GM21723 (cell line): ENCODE results near the gene PPP4C.
"Not testable (repeated sequence)": the region's sequence is repeated elsewhere in the genome, so short reads cannot be mapped to it uniquely, and the experiment has no call there.

ENCODE experiments used
- ATAC-seq: cut with Tn5 transposase; IDR thresholded peaks from one replicate; pipeline ENCODE4 v1.9.1; 2021; ENCODE audit warnings: mild to moderate bottlenecking, moderate library complexity; ENCODE audit not compliant: unreplicated experiment

PPP4C gene

GRCh38 chr16:30075503-30076275 lies at the start of gene PPP4C:
TSS of gene PPP4C (plus strand) at chr16:30075994. CDS start at chr16:30076378, 384 bp downstream.
- ATAC-seq: peak; percentile 75

GRCh38 chr16:30026449-30026848 lies 49.3 kb upstream of the PPP4C start:
- ATAC-seq: no peak

- ATAC-seq: no peak
Measured at GRCh38 chr16:30027588-30028437, 48.0 kb upstream of the PPP4C start.

- ATAC-seq: no peak
Measured at GRCh38 chr16:30028438-30029076, 47.2 kb upstream of the PPP4C start.

- ATAC-seq: no peak
Measured at GRCh38 chr16:30030011-30030685, 45.6 kb upstream of the PPP4C start.

GRCh38 chr16:30030841-30031413 lies 44.9 kb upstream of the PPP4C start, which contains the start of gene TLCD3B:
TSS of gene TLCD3B (minus strand) at chr16:30031271. CDS start at chr16:30030527, 744 bp downstream.
- ATAC-seq: no peak

- ATAC-seq: no peak
Measured at GRCh38 chr16:30031477-30031918, 44.3 kb upstream of the PPP4C start.

GRCh38 chr16:30032083-30032819 lies 43.5 kb upstream of the PPP4C start:
- no peak for ATAC-seq

GRCh38 chr16:30033270-30033669 lies 42.5 kb upstream of the PPP4C start:
- no peak for ATAC-seq

- no peak for ATAC-seq
Measured at GRCh38 chr16:30040221-30040620, 35.6 kb upstream of the PPP4C start.

- ATAC-seq: not testable (repeated sequence)
Measured at GRCh38 chr16:30040690-30041089, 35.1 kb upstream of the PPP4C start.

GRCh38 chr16:30041841-30042240 lies 34.0 kb upstream of the PPP4C start:
- ATAC-seq: no peak

- ATAC-seq: no peak
Measured at GRCh38 chr16:30046178-30046577, 29.6 kb upstream of the PPP4C start.

- no peak for ATAC-seq
Measured at GRCh38 chr16:30046588-30046987, 29.2 kb upstream of the PPP4C start.

- ATAC-seq: no peak
Measured at GRCh38 chr16:30049871-30050270, 25.9 kb upstream of the PPP4C start.

- ATAC-seq: no peak
Measured at GRCh38 chr16:30051518-30051917, 24.3 kb upstream of the PPP4C start.

- ATAC-seq: peak; percentile 67
Measured at GRCh38 chr16:30052671-30053372, 23.0 kb upstream of the PPP4C start.

GRCh38 chr16:30053376-30054015 lies 22.3 kb upstream of the PPP4C start:
- ATAC-seq: peak; percentile 8

GRCh38 chr16:30054451-30054850 lies 21.3 kb upstream of the PPP4C start:
- no peak for ATAC-seq
